PFSK-1 (cell line): Measurements from ENCODE around the gene C2orf15.

Experiments used
- POLR2AphosphoS5 ChIP-seq: IDR thresholded peaks from 2 replicates; pipeline ENCODE4 v1.6.1; 2012; ENCODE audit warnings: low read depth, mild to moderate bottlenecking, control low read depth, low read length, moderate library complexity
- SIN3A ChIP-seq: IDR thresholded peaks from 2 replicates; pipeline ENCODE4 v1.6.1; 2012; ENCODE audit warnings: mild to moderate bottlenecking, low read length, moderate library complexity, borderline replicate concordance; ENCODE audit not compliant: insufficient read depth
- TAF1 ChIP-seq: IDR thresholded peaks from 2 replicates; pipeline ENCODE4 v1.6.1; 2012; ENCODE audit warnings: low read length, control low read depth, borderline replicate concordance; ENCODE audit not compliant: insufficient read depth

GRCh38 chr2:99181624-99182000 lies 40.1 kb downstream of the C2orf15 start:
- no peak for TF ChIP-seq SIN3A
- TF ChIP-seq TAF1 = no peak
- TF ChIP-seq POLR2AphosphoS5 = no peak
